ENCODE data around the gene CDH8.
"Not testable (repeated sequence)": the region's sequence is repeated elsewhere in the genome, so short reads cannot be mapped to it uniquely, and the experiment has no call there.

CDH8 gene

GRCh38 chr16:61944004-61944403, 92.2 kb downstream of the CDH8 start:
- Histone ChIP-seq H3K9ac (ENCODE audit: low read length in 5 of 5) (no peak overlapping the region), H3K27ac (ENCODE audit: low read depth, low read length) (no peak overlapping the region), H3K4me1 (ENCODE audit: control insufficient read depth in 5 of 5, insufficient read depth in 5 of 5, low read length in 5 of 5) (no peaks in the 10 kb centered on the region), H3K27me3 (ENCODE audit: control insufficient read depth in 5 of 5, insufficient read depth in 4 of 5, low read length in 5 of 5) (peaks cover 0 to 3% (median 0%) of the 10 kb centered on the region in 5 donors), H3K9me3 (ENCODE audit: control insufficient read depth in 5 of 5, low read length in 5 of 5) (no peaks in the 10 kb centered on the region), H3K4me3 (ENCODE audit: low read depth in 1 of 5, low read length in 5 of 5) (no peak overlapping the region), H3K36me3 (ENCODE audit: control insufficient read depth in 5 of 5, insufficient read depth in 5 of 5, low read length in 5 of 5) (no peaks in the 10 kb centered on the region)

- H3K27me3 ChIP-seq (ENCODE audit: control insufficient read depth in 5 of 5, insufficient read depth in 4 of 5, low read length in 5 of 5), result peaks cover 0 to 3% (median 0%) of the 10 kb centered on the region in 5 donors
- H3K9me3 ChIP-seq (ENCODE audit: control insufficient read depth in 5 of 5, low read length in 5 of 5), result no peaks in the 10 kb centered on the region
- no peak overlapping the region for H3K27ac ChIP-seq (ENCODE audit: low read depth, low read length)
- no peaks in the 10 kb centered on the region for H3K36me3 ChIP-seq (ENCODE audit: control insufficient read depth in 5 of 5, insufficient read depth in 5 of 5, low read length in 5 of 5)
- no peak overlapping the region for H3K9ac ChIP-seq (ENCODE audit: low read length in 5 of 5)
- no peaks in the 10 kb centered on the region for H3K4me1 ChIP-seq (ENCODE audit: control insufficient read depth in 5 of 5, insufficient read depth in 5 of 5, low read length in 5 of 5)
- no peak overlapping the region for H3K4me3 ChIP-seq (ENCODE audit: low read depth in 1 of 5, low read length in 5 of 5)
Measured at GRCh38 chr16:61940611-61941010, 95.6 kb downstream of the CDH8 start.

- peaks cover 0 to 3% (median 0%) of the 10 kb centered on the region in 5 donors for H3K27me3 ChIP-seq (ENCODE audit: control insufficient read depth in 5 of 5, insufficient read depth in 4 of 5, low read length in 5 of 5)
- H3K27ac ChIP-seq (ENCODE audit: low read depth, low read length), result no peak overlapping the region
- no peaks in the 10 kb centered on the region for H3K36me3 ChIP-seq (ENCODE audit: control insufficient read depth in 5 of 5, insufficient read depth in 5 of 5, low read length in 5 of 5)
- H3K4me3 ChIP-seq (ENCODE audit: low read depth in 1 of 5, low read length in 5 of 5), result no peak overlapping the region
- no peaks in the 10 kb centered on the region for H3K9me3 ChIP-seq (ENCODE audit: control insufficient read depth in 5 of 5, low read length in 5 of 5)
- no peak overlapping the region for H3K9ac ChIP-seq (ENCODE audit: low read length in 5 of 5)
- H3K4me1 ChIP-seq (ENCODE audit: control insufficient read depth in 5 of 5, insufficient read depth in 5 of 5, low read length in 5 of 5), result no peaks in the 10 kb centered on the region
Measured at GRCh38 chr16:61937646-61938045, 98.6 kb downstream of the CDH8 start.

DNA sequence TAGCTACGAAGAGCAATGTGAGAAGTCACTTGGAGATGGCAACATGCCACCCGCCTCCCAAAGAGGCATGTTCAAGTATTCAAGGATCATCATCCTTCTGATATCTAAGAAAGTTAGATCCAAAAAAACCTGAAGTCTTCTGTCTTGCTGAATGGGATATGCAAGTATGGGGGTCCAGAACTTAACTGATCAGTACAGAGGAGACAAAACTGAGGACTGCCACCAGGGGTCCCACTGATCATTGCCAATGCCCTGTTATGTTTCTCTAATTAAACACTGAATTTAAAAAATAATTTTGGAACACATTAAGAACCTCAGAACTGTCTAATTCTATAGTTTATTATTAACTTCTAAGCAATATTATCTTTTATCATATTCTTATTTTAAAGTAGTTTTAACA, 99.7 kb downstream of the CDH8 start:
- Histone ChIP-seq H3K27me3 (ENCODE audit: control insufficient read depth in 5 of 5, insufficient read depth in 4 of 5, low read length in 5 of 5) (no peaks in the 10 kb centered on the region), H3K9me3 (ENCODE audit: control insufficient read depth in 5 of 5, low read length in 5 of 5) (no peaks in the 10 kb centered on the region), H3K27ac (ENCODE audit: low read depth, low read length) (no peak overlapping the region), H3K9ac (ENCODE audit: low read length in 5 of 5) (no peak overlapping the region), H3K4me3 (ENCODE audit: low read depth in 1 of 5, low read length in 5 of 5) (no peak overlapping the region), H3K4me1 (ENCODE audit: control insufficient read depth in 5 of 5, insufficient read depth in 5 of 5, low read length in 5 of 5) (no peaks in the 10 kb centered on the region), H3K36me3 (ENCODE audit: control insufficient read depth in 5 of 5, insufficient read depth in 5 of 5, low read length in 5 of 5) (no peaks in the 10 kb centered on the region)

DNA sequence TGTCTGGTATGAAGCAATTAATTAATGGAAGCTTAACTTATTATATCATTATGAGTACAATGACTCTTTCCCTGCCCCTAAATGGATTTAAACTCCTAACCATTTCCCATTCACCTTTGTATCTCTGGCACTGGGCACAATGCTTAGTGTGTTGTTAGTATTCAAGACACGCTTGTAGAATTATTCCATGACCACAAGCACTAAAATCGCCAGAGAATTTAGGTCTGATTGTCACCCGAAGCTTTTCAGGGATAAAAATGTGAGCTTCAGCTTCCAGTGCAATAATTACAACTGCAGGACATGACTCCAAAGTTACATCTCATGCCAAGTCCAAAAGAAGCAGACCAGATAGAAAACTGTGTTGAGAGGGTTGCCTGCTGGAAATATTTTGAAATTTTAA, 101.6 kb downstream of the CDH8 start:
- Histone ChIP-seq H3K27ac (ENCODE audit: low read depth, low read length) (no peak overlapping the region), H3K9ac (ENCODE audit: low read length in 5 of 5) (no peak overlapping the region), H3K4me1 (ENCODE audit: control insufficient read depth in 5 of 5, insufficient read depth in 5 of 5, low read length in 5 of 5) (no peaks in the 10 kb centered on the region)

DNA sequence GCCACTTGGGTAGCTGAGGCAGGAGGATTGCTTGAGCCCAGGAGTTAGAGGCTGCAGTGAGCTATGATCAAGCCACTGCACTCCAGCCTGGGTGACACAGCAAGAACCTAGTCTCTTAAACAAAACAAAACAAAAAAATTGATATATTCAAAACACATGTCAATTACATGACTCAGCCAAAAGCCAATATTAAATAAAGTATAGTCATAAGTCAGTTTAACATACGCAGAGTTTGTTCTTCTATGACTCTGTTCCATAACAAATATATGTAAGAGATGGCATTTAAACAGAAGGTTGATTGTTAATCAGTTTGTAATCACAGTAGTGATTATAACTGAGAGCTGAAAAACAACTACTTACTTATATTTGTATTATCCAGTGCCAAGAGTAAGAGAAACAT, 106.5 kb downstream of the CDH8 start:
- H3K9ac ChIP-seq (ENCODE audit: low read length in 5 of 5), result no peak overlapping the region
- no peak overlapping the region for H3K4me3 ChIP-seq (ENCODE audit: low read depth in 1 of 5, low read length in 5 of 5)
- H3K4me1 ChIP-seq (ENCODE audit: control insufficient read depth in 5 of 5, insufficient read depth in 5 of 5, low read length in 5 of 5), result no peaks in the 10 kb centered on the region
- H3K27me3 ChIP-seq (ENCODE audit: control insufficient read depth in 5 of 5, insufficient read depth in 4 of 5, low read length in 5 of 5), result no peaks in the 10 kb centered on the region
- H3K36me3 ChIP-seq (ENCODE audit: control insufficient read depth in 5 of 5, insufficient read depth in 5 of 5, low read length in 5 of 5), result no peaks in the 10 kb centered on the region
- H3K27ac ChIP-seq (ENCODE audit: low read depth, low read length), result no peak overlapping the region
- no peaks in the 10 kb centered on the region for H3K9me3 ChIP-seq (ENCODE audit: control insufficient read depth in 5 of 5, low read length in 5 of 5)

More for the DNA sequence above, 101.6 kb downstream of the CDH8 start:
- no peaks in the 10 kb centered on the region for H3K27me3 ChIP-seq (ENCODE audit: control insufficient read depth in 5 of 5, insufficient read depth in 4 of 5, low read length in 5 of 5)
- no peaks in the 10 kb centered on the region for H3K36me3 ChIP-seq (ENCODE audit: control insufficient read depth in 5 of 5, insufficient read depth in 5 of 5, low read length in 5 of 5)
- H3K4me3 ChIP-seq (ENCODE audit: low read depth in 1 of 5, low read length in 5 of 5), result no peak overlapping the region
- H3K9me3 ChIP-seq (ENCODE audit: control insufficient read depth in 5 of 5, low read length in 5 of 5), result no peaks in the 10 kb centered on the region

DNA sequence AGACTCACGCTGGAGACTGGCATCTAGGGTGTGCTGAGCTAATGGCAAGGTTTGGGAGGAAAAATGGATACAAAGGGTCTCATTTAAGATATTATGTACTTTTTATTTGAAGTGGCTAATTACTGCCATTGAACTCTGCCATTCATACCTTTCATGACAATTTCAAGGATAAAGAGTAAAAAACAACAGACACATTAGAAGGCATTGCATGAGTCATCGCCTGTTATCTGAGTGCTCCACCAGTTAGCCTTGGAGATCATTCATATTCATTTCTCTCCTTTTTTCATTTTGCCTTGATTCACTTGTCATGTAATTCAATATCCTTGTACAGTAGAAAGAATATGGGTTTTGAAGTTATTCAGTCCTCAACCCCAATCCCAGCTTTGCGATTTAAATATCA, 109.5 kb downstream of the CDH8 start:
- Histone ChIP-seq H3K27me3 (ENCODE audit: control insufficient read depth in 5 of 5, insufficient read depth in 4 of 5, low read length in 5 of 5) (no peaks in the 10 kb centered on the region), H3K36me3 (ENCODE audit: control insufficient read depth in 5 of 5, insufficient read depth in 5 of 5, low read length in 5 of 5) (no peaks in the 10 kb centered on the region), H3K27ac (ENCODE audit: low read depth, low read length) (no peak overlapping the region), H3K4me3 (ENCODE audit: low read depth in 1 of 5, low read length in 5 of 5) (no peak overlapping the region), H3K9me3 (ENCODE audit: control insufficient read depth in 5 of 5, low read length in 5 of 5) (no peaks in the 10 kb centered on the region), H3K9ac (ENCODE audit: low read length in 5 of 5) (no peak overlapping the region), H3K4me1 (ENCODE audit: control insufficient read depth in 5 of 5, insufficient read depth in 5 of 5, low read length in 5 of 5) (no peaks in the 10 kb centered on the region)

- Histone ChIP-seq H3K27ac (ENCODE audit: low read depth, low read length) (no peak overlapping the region), H3K4me1 (ENCODE audit: control insufficient read depth in 5 of 5, insufficient read depth in 5 of 5, low read length in 5 of 5) (no peaks in the 10 kb centered on the region), H3K27me3 (ENCODE audit: control insufficient read depth in 5 of 5, insufficient read depth in 4 of 5, low read length in 5 of 5) (no peaks in the 10 kb centered on the region), H3K9ac (ENCODE audit: low read length in 5 of 5) (no peak overlapping the region), H3K9me3 (ENCODE audit: control insufficient read depth in 5 of 5, low read length in 5 of 5) (no peaks in the 10 kb centered on the region), H3K36me3 (ENCODE audit: control insufficient read depth in 5 of 5, insufficient read depth in 5 of 5, low read length in 5 of 5) (no peaks in the 10 kb centered on the region), H3K4me3 (ENCODE audit: low read depth in 1 of 5, low read length in 5 of 5) (no peak overlapping the region)
Measured at GRCh38 chr16:61923629-61924028, 112.6 kb downstream of the CDH8 start.

- no peaks in the 10 kb centered on the region for H3K9me3 ChIP-seq (ENCODE audit: control insufficient read depth in 5 of 5, low read length in 5 of 5)
- no peak overlapping the region for H3K27ac ChIP-seq (ENCODE audit: low read depth, low read length)
- no peaks in the 10 kb centered on the region for H3K36me3 ChIP-seq (ENCODE audit: control insufficient read depth in 5 of 5, insufficient read depth in 5 of 5, low read length in 5 of 5)
- no peak overlapping the region for H3K4me3 ChIP-seq (ENCODE audit: low read depth in 1 of 5, low read length in 5 of 5)
- H3K9ac ChIP-seq (ENCODE audit: low read length in 5 of 5), result no peak overlapping the region
- no peaks in the 10 kb centered on the region for H3K4me1 ChIP-seq (ENCODE audit: control insufficient read depth in 5 of 5, insufficient read depth in 5 of 5, low read length in 5 of 5)
- peaks cover 0 to 2% (median 0%) of the 10 kb centered on the region in 5 donors for H3K27me3 ChIP-seq (ENCODE audit: control insufficient read depth in 5 of 5, insufficient read depth in 4 of 5, low read length in 5 of 5)
Measured at GRCh38 chr16:61921373-61921772, 114.9 kb downstream of the CDH8 start.

GRCh38 chr16:61917865-61918826, 118.1 kb downstream of the CDH8 start:
- H3K27me3 ChIP-seq (ENCODE audit: control insufficient read depth in 5 of 5, insufficient read depth in 4 of 5, low read length in 5 of 5); H3K9me3 ChIP-seq (ENCODE audit: control insufficient read depth in 5 of 5, low read length in 5 of 5); H3K36me3 ChIP-seq (ENCODE audit: control insufficient read depth in 5 of 5, insufficient read depth in 5 of 5, low read length in 5 of 5); H3K4me3 ChIP-seq (ENCODE audit: low read depth in 1 of 5, low read length in 5 of 5); H3K27ac ChIP-seq (ENCODE audit: low read depth, low read length); H3K4me1 ChIP-seq (ENCODE audit: control insufficient read depth in 5 of 5, insufficient read depth in 5 of 5, low read length in 5 of 5); H3K9ac ChIP-seq (ENCODE audit: low read length in 5 of 5): not testable (repeated sequence)
